Activated CD8-positive, alpha-beta T cell treated with anti-CD3 and anti-CD28 coated beads for 36 hours (primary cell): ENCODE results near the gene FRMD5. TPM values are rescaled to one million over a fixed set of nuclear protein-coding genes. Genes with fewer than 3 reads are reported as not detected.

Experiments used
- ATAC-seq: fragments of 200-7000 bp; cut with Tn5 transposase; one replicate; pipeline ENCODE4 v1.10.0; 2021; ENCODE audit warnings: mild to moderate bottlenecking, moderate library complexity
- CTCF ChIA-PET: fragments of 350-600 bp; sonication (Branson Sonifier 250); formaldehyde crosslinking; loops from one replicate; lab custom pipeline; 2021; ENCODE audit warnings: antibody characterized with exemption; lab: Charles Lee
- POLR2A ChIA-PET: fragments of 350-600 bp; sonication (Branson Sonifier 250); formaldehyde crosslinking; loops from one replicate; lab custom pipeline; 2021; ENCODE audit warnings: antibody characterized with exemption; lab: Charles Lee
- DNase-seq: peaks from one replicate; pipeline ENCODE4 v3.0.0-alpha.2; 2020
- H3K27ac Mint-ChIP-seq: one replicate; pipeline ENCODE4 v1.8.0; 2021; ENCODE audit warnings: mild to moderate bottlenecking, mixed read lengths
- H3K27me3 Mint-ChIP-seq: one replicate; pipeline ENCODE4 v1.8.0; 2021; ENCODE audit warnings: mixed read lengths
- H3K36me3 Mint-ChIP-seq: one replicate; pipeline ENCODE4 v1.8.0; 2021; ENCODE audit warnings: low read depth, mixed read lengths
- H3K4me1 Mint-ChIP-seq: one replicate; pipeline ENCODE4 v1.8.0; 2021; ENCODE audit warnings: low read depth, mixed read lengths
- H3K4me3 Mint-ChIP-seq: one replicate; pipeline ENCODE4 v1.8.0; 2021; ENCODE audit warnings: mild to moderate bottlenecking, moderate library complexity, mixed read lengths
- H3K9me3 Mint-ChIP-seq: one replicate; pipeline ENCODE4 v1.8.0; 2021; ENCODE audit warnings: mixed read lengths
- CTCF ChIP-seq: fragments of 200-600 bp; IDR thresholded peaks from one replicate; pipeline ENCODE4 v1.8.0; 2022; ENCODE audit warnings: antibody characterized with exemption, mild to moderate bottlenecking
- intact Hi-C: fragments of 100-400 bp; cut with micrococcal nuclease; formaldehyde crosslinking; loops from one replicate; pipeline ENCODE4 v1.10.0; 2022
- total RNA-seq, 2 experiments: library from RNA; stranded (reverse); gene quantifications; one replicate each; pipeline ENCODE4 v1.2.3, GENCODE V29; 2021

Gene FRMD5
- total RNA-seq, 2 experiments from 2014 or later = 0.23 to 0.25 TPM

- Mint-ChIP-seq H3K27me3 (peaks cover 20% of the 10 kb centered on the region), H3K27ac (no peak overlapping the region), H3K36me3 (no peaks in the 10 kb centered on the region), H3K4me1 (peaks cover 5% of the 10 kb centered on the region), H3K9me3 (no peaks in the 10 kb centered on the region), H3K4me3 (no peak overlapping the region)
- ATAC-seq (peak; percentile 68), DNase-seq (peak; percentile 79)
- ChIA-PET CTCF (interaction anchor here (0.6 to 5.1 kb wide), 36 partner anchors 8 to 187 kb away, joined by 3 to 95 read pairs (median 4); no protein-coding TSS in a partner anchor), POLR2A (no interaction called here)
- intact Hi-C loops = loop anchor here (1.0 kb wide), 1 partner anchor 163 kb away; no protein-coding TSS in a partner anchor
- peak; percentile 90 for TF ChIP-seq CTCF
Measured at GRCh38 chr15:44066211-44066827, 128.8 kb downstream of the FRMD5 start.

DNA sequence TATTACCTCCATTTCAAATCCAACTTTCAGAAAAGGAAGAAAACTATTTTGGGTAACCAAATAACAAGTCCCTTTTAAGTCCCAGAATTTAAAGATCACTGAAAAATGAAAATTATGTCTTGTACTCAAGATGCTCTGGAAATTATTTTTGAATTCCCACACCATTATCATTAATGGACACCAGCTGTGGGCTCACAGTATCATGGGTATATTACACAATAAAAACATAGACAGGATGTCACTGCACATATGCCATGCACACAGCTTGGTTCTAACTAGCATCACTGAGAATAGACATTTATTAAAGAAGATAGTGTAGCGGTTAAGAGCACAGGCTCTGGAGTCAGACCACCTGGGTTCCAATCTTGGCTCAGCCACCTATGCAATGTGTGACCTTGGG lies 130.4 kb downstream of the FRMD5 start:
- H3K9me3 Mint-ChIP-seq = no peaks in the 10 kb centered on the region
- no peak overlapping the region for H3K4me3 Mint-ChIP-seq
- H3K27me3 Mint-ChIP-seq = peaks cover 21% of the 10 kb centered on the region
- intact Hi-C loops = no loop called here
- ChIA-PET POLR2A (no interaction called here), CTCF (interaction anchor here (0.6 to 5.1 kb wide), 3 partner anchors 9 to 207 kb away, joined by 3 to 95 read pairs (median 16); no protein-coding TSS in a partner anchor)
- DNase-seq (no peak), ATAC-seq (no peak)
- H3K4me1 Mint-ChIP-seq = peaks cover 5% of the 10 kb centered on the region
- no peak for TF ChIP-seq CTCF
- H3K36me3 Mint-ChIP-seq = no peaks in the 10 kb centered on the region
- H3K27ac Mint-ChIP-seq = no peak overlapping the region

GRCh38 chr15:44058126-44058525 lies 136.9 kb downstream of the FRMD5 start:
- intact Hi-C loops = no loop called here
- Mint-ChIP-seq H3K36me3 (no peaks in the 10 kb centered on the region), H3K4me3 (no peak overlapping the region), H3K27ac (no peak overlapping the region), H3K27me3 (peaks cover 18% of the 10 kb centered on the region), H3K9me3 (no peaks in the 10 kb centered on the region), H3K4me1 (no peaks in the 10 kb centered on the region)
- TF ChIP-seq CTCF = no peak
- ChIA-PET POLR2A (no interaction called here), CTCF (interaction anchor here (0.6 to 1.7 kb wide), 2 partner anchors 8 to 115 kb away, joined by 3 to 11 read pairs; no protein-coding TSS in a partner anchor)
- ATAC-seq = no peak
- no peak for DNase-seq

GRCh38 chr15:44045661-44046060 lies 149.4 kb downstream of the FRMD5 start:
- no peak for ATAC-seq
- CTCF ChIA-PET = no interaction called here
- Mint-ChIP-seq H3K27ac (no peak overlapping the region), H3K36me3 (no peaks in the 10 kb centered on the region), H3K9me3 (no peaks in the 10 kb centered on the region), H3K4me1 (peaks cover 8% of the 10 kb centered on the region), H3K27me3 (peaks cover 24% of the 10 kb centered on the region), H3K4me3 (no peak overlapping the region)
- intact Hi-C loops = no loop called here
- no peak for DNase-seq
- POLR2A ChIA-PET = no interaction called here
- no peak for TF ChIP-seq CTCF

- CTCF ChIA-PET = no interaction called here
- H3K4me3 Mint-ChIP-seq = no peak overlapping the region
- H3K27ac Mint-ChIP-seq = no peak overlapping the region
- DNase-seq (no peak), ATAC-seq (peak; percentile 55)
- H3K4me1 Mint-ChIP-seq = peaks cover 8% of the 10 kb centered on the region
- TF ChIP-seq CTCF = no peak
- POLR2A ChIA-PET = no interaction called here
- H3K36me3 Mint-ChIP-seq = no peaks in the 10 kb centered on the region
- H3K27me3 Mint-ChIP-seq = peaks cover 26% of the 10 kb centered on the region
- intact Hi-C loops = no loop called here
- no peaks in the 10 kb centered on the region for H3K9me3 Mint-ChIP-seq
Measured at GRCh38 chr15:44045217-44045616, 149.9 kb downstream of the FRMD5 start.
